Adrenal gland (tissue), 5 donors: ENCODE results near the gene AGO4.

Experiments
- CTCF ChIP-seq, 6 experiments: fragments of 450-650 bp in 4 of 6; fragments of 200-600 bp in 2 of 6; sonication (generic) in 1 of 6; IDR thresholded peaks; 1 replicate in 5 of 6; 2 replicates in 1 of 6; pipeline versions ENCODE4 v1.5.1 to v1.8.0; 2016 to 2021; ENCODE audit warnings: antibody characterized with exemption in 6 of 6, mild to moderate bottlenecking in 2 of 6, moderate library complexity in 1 of 6
- POLR2A ChIP-seq, 2 donors: fragments of 450-650 bp; IDR thresholded peaks; one replicate each; pipeline ENCODE4 v1.6.1; 2017; ENCODE audit warnings: antibody characterized with exemption in 2 of 2, mild to moderate bottlenecking in 2 of 2, moderate library complexity in 1 of 2
- donor health status: DM: no; HTN: no; CAD: no.

- TF ChIP-seq CTCF (IDR thresholded peaks at IDR 0.05), result no peak
- TF ChIP-seq POLR2A (IDR thresholded peaks at IDR 0.05), result no peak
Observed at GRCh38 chr1:35902671-35903070, 94.9 kb downstream of the AGO4 start.
